ENCODE data around the gene TRUB2. TPM values are rescaled to one million over a fixed set of nuclear protein-coding genes. Genes with fewer than 3 reads are reported as not detected.

The TRUB2 gene
- total RNA-seq, 1 donor from 2014 or later: 27.8 TPM

DNA sequence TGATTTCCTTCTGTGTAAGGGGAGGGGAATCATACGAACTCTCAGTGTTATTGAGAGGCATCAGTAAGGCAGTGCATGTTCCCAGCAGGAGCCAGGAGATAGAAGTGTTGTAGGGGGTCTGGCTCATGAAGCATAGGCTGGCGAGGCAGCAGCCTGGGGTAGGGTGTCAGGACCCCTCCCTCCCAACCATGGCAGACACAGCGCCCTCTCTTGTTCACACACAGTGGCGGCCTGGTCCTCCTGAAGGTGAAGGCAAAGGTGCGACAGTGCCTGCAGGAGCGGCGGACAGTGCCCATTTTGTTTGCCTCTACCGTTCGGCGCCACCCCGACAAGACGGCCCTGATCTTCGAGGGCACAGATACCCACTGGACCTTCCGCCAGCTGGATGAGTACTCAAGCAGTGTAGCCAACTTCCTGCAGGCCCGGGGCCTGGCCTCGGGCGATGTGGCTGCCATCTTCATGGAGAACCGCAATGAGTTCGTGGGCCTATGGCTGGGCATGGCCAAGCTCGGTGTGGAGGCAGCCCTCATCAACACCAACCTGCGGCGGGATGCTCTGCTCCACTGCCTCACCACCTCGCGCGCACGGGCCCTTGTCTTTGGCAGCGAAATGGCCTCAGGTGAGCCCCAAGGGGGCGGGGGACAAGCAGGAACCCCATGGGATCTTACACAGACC lies 22.8 kb upstream of the TRUB2 start:
- TF ChIP-seq, protein P1, sequence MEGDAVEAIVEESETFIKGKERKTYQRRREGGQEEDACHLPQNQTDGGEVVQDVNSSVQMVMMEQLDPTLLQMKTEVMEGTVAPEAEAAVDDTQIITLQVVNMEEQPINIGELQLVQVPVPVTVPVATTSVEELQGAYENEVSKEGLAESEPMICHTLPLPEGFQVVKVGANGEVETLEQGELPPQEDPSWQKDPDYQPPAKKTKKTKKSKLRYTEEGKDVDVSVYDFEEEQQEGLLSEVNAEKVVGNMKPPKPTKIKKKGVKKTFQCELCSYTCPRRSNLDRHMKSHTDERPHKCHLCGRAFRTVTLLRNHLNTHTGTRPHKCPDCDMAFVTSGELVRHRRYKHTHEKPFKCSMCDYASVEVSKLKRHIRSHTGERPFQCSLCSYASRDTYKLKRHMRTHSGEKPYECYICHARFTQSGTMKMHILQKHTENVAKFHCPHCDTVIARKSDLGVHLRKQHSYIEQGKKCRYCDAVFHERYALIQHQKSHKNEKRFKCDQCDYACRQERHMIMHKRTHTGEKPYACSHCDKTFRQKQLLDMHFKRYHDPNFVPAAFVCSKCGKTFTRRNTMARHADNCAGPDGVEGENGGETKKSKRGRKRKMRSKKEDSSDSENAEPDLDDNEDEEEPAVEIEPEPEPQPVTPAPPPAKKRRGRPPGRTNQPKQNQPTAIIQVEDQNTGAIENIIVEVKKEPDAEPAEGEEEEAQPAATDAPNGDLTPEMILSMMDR (IDR thresholded peaks at IDR 0.05; ENCODE audit: unreplicated experiment): no peak
- DNase-seq (ENCODE audit: low spot score in 2 of 2, unreplicated experiment in 2 of 2): no peak
- Mint-ChIP-seq H3K36me3 (peaks cover 8% of the 10 kb centered on the region), H3K4me1 (peaks cover 5% of the 10 kb centered on the region), H3K27ac (no peak overlapping the region), H3K9me3 (no peaks in the 10 kb centered on the region), H3K27me3 (ENCODE audit: low read depth) (no peaks in the 10 kb centered on the region), H3K4me3 (no peak overlapping the region)

DNA sequence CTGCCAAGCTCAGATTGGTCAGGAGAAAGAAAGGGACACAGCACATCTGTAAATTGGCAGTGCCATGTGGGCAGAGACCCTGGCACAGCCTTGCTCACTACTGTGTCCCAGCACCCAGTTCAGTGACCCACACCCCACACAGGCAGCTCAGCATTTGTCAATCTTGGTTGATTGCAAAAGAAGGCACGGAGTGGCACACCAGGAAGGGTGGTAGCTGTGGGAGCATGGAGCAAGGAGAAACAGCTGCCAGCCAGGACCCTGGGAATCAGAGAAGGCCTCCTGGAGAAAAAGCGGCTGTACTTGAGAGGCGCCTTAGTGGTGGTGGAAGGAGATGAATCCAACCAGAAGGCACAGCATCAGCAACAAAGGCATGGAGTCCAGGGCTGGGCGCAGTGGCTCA lies 21.6 kb upstream of the TRUB2 start:
- TF ChIP-seq, protein P1 (IDR thresholded peaks at IDR 0.05; ENCODE audit: unreplicated experiment): no peak
- Mint-ChIP-seq H3K27me3 (ENCODE audit: low read depth) (no peaks in the 10 kb centered on the region), H3K4me1 (peaks cover 5% of the 10 kb centered on the region), H3K36me3 (peaks cover 3% of the 10 kb centered on the region), H3K4me3 (no peak overlapping the region), H3K27ac (no peak overlapping the region), H3K9me3 (no peaks in the 10 kb centered on the region)
- no peak for DNase-seq (ENCODE audit: low spot score in 2 of 2, unreplicated experiment in 2 of 2)

DNA sequence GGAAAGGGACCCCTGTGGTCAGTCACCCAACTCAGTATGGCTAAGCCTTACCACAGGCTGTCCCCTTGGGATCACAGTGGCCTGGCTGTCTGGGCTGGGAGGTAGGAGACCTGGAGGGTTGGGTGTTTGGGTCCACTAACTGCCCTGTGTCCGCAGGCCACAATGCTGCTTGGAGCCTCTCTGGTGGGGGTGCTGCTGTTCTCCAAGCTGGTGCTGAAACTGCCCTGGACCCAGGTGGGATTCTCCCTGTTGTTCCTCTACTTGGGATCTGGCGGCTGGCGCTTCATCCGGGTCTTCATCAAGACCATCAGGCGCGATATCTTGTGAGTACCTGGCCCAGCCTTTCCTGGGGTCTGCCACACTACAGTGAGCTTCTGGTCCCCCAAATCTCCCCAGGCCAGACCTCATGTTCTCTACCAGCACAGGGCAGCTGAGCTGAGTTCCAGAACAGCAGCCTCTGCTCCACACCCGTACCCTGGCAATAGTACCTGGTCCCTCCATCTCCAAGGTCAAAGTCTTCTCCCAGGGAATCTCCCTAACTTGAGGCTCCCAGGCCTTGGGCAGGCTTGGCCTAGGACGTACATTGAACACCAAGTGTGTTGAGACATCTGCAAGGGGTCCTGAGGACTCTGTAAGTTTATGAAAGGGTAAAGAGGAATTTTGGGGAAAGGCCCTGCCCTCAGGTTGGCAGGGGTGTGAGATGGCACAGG lies 20.9 kb upstream of the TRUB2 start:
- Mint-ChIP-seq H3K4me3 (no peak overlapping the region), H3K27me3 (ENCODE audit: low read depth) (no peaks in the 10 kb centered on the region), H3K36me3 (peaks cover 3% of the 10 kb centered on the region), H3K27ac (no peak overlapping the region), H3K9me3 (no peaks in the 10 kb centered on the region), H3K4me1 (peaks cover 5% of the 10 kb centered on the region)
- no peak for DNase-seq (ENCODE audit: low spot score in 2 of 2, unreplicated experiment in 2 of 2)
- TF ChIP-seq, protein P1 (IDR thresholded peaks at IDR 0.05; ENCODE audit: unreplicated experiment): no peak

DNA sequence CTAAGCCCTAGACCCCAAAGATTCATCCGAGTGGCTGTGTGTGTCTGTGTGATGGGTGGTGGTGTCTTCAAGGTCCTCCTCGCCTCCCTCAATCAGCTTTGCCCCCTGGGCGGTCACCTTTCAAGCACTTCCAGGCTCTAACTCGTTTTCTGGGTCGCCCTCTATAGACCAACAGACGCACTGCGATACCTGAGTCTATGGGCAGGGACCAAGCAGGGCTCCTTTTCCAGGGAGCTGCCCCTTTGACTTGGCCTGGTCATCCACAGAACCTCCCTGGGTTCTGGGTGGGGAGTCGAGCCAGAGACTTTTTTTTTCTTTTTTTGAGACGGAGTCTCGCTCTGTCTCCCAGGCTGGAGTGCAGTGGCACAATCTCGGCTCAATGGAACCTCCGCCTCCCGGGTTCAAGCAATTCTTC lies 19.2 kb upstream of the TRUB2 start:
- peaks cover 5% of the 10 kb centered on the region for H3K4me1 Mint-ChIP-seq
- TF ChIP-seq, protein P1 (IDR thresholded peaks at IDR 0.05; ENCODE audit: unreplicated experiment): no peak
- H3K9me3 Mint-ChIP-seq: no peaks in the 10 kb centered on the region
- peak overlapping the region; percentile 72 for H3K27ac Mint-ChIP-seq
- DNase-seq (ENCODE audit: low spot score in 2 of 2, unreplicated experiment in 2 of 2): peak in 1 of 2 experiments; percentile 60
- peak overlapping the region; percentile 87 for H3K4me3 Mint-ChIP-seq
- peaks cover 5% of the 10 kb centered on the region for H3K36me3 Mint-ChIP-seq
- H3K27me3 Mint-ChIP-seq (ENCODE audit: low read depth): no peaks in the 10 kb centered on the region

DNA sequence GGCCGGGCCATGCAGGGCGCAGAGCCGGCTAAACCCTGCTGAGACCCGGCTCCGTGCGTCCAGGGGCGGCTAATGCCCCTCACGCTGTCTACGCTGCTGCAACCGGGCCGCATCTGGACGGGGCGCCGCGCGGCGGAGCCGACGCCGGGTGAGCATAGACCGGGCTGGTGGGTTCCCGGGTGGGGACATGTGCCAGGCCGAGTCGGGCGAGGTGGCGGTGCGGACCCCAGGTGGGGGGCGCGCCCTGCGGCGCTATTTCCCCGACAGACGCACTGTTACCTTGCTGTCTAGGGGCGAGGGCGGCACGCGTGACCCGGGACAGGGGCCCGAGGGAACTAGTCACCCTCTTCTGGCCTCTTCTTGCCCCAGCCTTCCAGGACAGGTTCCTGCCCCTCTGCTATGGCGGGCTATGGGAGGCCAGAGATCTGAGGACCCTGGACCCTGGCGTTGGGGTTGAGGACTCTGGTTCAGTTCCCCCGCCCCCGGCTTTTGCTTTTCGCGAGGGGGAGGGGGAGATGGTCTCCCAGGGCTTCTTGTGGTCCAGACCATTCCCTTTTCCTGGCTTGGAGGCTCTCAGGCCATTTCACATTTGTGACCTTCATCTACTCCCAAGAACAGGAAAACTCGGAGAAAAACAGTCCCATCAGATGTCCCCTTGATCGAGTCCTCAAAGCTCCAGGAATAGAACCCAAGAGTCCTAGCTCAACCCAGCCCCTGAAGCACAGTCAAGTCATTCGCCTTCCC lies 18.6 kb upstream of the TRUB2 start:
- no peak for DNase-seq (ENCODE audit: low spot score in 2 of 2, unreplicated experiment in 2 of 2)

More for the DNA sequence above, 18.6 kb upstream of the TRUB2 start:
- Mint-ChIP-seq H3K36me3 (peaks cover 5% of the 10 kb centered on the region), H3K27ac (peak overlapping the region; percentile 72), H3K4me1 (peaks cover 5% of the 10 kb centered on the region), H3K9me3 (no peaks in the 10 kb centered on the region), H3K27me3 (ENCODE audit: low read depth) (no peaks in the 10 kb centered on the region), H3K4me3 (peak overlapping the region; percentile 87)
- TF ChIP-seq, protein P1 (IDR thresholded peaks at IDR 0.05; ENCODE audit: unreplicated experiment): no peak

All from mesothelial cell of epicardium (in vitro differentiated cells).